CD4-positive, alpha-beta T cell treated with Interleukin-17A for 1 hour (primary cell): ENCODE measurements around the gene CACNA1G.

ENCODE experiments used
- DNase-seq: peaks from one replicate; pipeline ENCODE4 v3.0.0-alpha.2; 2020

Gene CACNA1G

GRCh38 chr17:50635732-50635981 lies 75.1 kb downstream of the CACNA1G start:
- no peak for DNase-seq

DNA sequence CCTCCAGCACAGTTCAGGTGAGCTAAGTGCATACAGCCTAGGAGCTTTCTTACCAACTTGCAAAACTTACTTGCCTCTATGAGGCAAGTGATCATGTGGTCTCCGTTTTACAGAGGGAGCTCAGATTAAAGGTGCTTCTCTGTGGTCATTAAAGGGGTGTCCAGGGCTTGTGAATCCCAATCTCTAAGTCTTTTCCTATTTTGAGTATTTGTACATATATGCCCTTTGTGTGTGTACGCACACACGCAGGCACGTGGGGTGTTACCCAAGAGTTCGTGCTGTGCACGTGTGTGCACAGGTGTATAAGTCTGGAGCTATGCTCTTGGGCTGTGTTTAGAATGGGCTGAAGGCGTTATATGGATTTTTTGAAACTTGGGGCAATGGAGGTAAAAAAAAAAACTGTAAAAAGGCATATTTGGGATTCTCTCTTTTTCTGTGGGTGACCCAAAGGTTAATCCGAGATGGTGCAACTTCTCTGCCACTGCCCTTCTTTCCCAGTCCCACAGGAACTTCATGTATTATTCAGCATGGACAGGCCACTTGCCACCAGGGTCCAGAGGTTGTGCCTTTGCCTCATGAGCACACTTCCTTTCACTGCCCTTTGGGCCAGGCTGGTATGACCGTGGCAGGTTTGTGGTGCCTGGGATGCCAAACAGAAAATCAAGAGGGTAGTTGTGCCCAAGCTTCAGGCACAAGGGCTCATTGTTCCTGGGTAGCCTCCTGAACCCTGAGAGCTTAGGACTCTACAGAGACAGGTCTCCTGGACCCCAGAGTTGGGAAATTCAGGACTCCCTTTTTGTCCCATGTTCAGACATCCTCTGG lies 75.7 kb downstream of the CACNA1G start:
- DNase-seq, result no peak

DNA sequence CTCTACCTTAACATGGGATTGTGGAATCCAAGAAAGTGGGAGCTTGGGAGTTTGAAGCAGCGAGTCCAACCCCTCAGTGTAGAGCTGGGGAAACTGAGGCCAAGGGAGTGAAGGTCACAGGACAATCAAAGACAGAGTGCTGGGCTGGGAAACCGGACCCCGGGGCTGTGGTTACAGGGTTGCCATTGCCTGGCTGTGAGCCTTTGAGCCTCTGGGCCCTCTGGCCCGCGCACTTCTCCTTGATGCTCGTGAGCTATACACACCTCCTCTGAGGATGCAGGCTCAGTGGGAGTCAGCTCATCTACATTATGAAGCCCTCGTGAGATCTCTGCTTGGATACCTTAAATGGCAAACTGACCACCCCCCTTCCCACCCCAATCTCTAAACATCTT lies 76.3 kb downstream of the CACNA1G start:
- no peak for DNase-seq

- no peak for DNase-seq
Measured at GRCh38 chr17:50637829-50638605, 77.5 kb downstream of the CACNA1G start.

DNA sequence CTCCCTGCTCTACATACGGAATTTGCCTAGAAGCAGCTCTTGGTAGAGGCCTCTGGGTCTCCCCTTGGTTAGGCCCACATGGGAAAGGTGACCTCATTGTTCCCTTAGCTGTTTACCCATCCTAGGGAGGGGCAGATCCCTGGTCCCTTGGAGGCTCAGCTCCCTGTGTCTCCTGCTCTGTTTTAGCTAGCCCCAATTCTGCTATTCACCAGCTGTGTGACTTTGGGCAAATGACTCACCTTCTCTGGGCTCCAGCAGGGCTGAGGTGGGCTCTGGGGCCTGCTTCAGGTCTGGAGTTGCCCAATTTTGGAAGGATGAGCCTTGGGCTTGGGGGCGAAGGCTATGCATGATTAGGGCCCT lies 78.1 kb downstream of the CACNA1G start:
- DNase-seq, result no peak

DNA sequence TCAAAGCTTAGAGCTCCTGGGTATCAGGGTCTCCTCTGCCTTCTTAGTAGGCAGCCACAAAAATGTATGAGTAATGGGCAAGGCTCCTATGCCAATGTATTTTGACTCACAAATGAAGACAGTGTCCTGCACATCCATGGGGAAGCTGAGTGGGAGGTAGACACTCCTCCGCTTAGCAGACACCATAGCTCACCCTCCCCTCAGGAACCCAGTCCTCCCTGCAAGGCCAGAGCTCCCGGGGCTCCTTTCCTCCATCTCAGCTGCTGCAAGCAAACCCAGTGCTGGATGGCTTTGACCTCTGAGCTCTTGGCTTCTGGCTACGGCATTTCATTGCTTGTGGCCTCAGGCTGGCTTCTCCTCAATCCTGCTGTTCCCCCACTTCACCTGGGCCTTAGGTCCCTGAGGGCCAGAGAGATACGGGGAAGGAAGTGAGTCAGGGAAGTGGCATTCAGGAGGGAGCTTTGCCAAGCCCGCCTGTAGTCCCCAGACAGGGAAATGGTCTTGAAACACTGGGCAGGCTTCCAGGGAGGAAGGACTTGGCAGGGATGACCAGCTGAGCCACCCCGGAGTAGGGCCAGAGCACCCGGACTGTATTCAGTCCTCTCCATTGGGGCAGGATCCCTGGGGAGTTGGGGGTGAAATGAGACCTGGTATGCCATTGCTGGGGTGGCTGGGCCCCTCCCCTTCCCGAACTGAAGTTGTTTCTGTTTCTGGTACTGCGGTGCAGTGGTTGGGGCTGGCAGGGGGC lies 78.6 kb downstream of the CACNA1G start:
- no peak for DNase-seq

GRCh38 chr17:50640686-50641351 lies 80.3 kb downstream of the CACNA1G start:
- no peak for DNase-seq

GRCh38 chr17:50641357-50641756 lies 80.8 kb downstream of the CACNA1G start:
- no peak for DNase-seq

DNA sequence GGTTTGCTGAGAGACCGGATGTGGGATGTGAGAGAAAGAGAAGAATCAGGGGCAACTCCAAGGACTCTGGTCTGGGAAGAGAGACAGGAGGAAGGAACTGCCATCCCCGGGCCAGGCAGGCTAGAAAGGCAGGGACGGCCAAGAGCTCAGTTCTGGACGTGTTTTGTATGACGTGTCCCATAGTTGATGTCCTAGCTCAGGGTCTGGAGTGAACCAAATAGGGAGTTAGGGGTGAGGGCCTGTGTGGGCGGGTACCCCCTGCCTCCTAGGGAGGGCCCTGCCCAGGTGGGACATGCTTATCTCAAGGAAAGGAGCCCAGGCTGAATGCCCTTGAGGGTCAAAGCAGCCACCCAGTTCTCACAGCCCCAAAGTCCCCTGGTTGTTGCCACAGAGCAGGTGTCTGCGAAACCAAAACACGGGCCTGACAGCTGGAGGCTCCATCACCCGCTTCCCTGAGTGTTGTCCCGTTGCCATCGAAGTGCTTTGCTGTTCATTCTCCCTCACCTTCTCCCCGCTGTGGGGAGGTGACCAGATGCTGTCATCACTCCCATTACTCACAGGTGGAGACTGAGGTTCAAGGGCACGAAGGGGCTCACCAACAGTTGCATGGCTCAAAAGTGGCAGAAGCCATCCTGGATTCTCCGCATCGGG lies 81.7 kb downstream of the CACNA1G start:
- no peak for DNase-seq

DNA sequence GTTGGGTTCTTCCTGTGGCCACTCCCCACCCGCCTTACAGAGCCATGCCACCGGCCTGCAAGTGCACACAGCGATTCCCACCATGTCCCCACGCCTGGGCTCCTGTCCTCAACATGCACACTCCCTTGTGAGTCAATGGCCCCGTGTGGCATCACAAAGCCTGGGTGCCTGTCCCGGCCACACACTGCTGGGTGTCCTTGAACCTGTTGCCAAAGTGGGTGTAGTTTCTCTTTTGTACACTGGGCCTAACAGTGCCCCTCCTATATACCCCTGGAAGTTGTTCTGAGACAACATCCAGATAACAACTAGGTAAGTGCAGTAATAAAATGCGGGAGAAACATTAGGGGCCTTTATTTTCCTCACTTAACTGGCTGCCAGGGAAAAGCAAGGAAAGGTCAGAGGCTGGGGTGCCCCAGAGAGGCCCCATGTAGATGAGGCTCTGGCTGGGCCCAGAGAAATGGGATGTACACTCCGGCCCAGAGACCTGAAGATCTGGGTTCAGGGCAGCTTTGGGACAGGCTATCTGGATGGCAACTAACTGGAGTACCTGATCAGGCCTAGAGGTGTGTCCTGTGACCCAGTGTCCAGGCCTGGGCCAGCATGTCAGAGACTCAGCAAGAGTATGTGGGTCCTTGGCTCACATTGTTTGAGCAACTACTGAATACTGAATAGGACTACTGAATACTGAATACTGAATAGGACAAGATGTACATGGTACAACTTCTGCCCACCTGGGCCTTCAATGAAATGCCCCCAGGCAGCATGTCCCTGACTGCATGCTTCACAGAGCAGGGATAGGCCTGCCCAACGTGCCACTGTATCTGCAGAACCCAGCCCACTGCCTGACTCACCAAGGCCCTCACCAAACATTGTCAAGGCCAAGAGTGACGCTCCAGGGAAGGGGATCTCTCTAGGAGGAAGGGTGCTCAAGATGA lies 82.5 kb downstream of the CACNA1G start:
- no peak for DNase-seq

- DNase-seq, result no peak
Measured at GRCh38 chr17:50645748-50646682, 85.5 kb downstream of the CACNA1G start.

GRCh38 chr17:50647187-50647586 lies 86.7 kb downstream of the CACNA1G start:
- no peak for DNase-seq

DNA sequence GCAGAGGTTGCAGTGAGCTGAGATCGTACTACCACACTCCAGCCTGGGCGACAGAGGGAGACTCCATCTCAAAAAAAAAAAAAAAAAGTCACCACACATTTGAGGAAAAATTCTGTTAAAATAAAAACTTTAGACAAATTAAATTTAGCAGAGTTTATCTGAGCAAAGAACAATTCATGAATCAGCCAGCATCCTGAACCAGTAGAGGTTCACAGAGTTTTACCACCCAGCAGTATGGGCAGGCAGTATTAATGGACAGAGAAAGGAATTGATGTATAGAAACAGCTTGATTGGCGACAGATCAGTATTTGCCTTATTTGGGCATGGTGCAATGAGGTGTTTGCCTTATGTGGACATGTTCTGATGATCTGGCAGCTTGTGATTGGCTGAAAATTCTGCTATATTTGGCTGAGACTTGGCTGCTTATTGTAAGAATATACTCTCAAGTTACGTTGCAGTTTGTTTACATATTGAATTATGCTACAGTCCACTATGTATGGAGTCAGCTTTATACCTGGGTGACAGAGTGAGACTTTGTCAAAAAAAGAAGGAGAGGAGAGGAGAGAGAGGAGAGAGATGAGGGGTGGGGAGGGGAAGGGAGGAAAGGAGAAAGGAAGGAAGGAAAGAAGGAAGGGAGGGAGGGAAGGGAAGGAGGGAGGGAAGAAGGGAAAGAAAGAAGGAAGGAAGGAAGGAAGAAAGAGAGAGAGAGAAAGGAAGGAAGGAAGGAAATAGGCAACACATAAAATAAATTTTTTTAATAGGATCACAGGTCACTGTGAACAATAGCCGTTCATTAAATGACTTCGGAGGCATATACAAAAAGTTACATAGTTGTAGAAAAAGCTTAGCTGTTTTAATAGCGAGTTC lies 88.8 kb downstream of the CACNA1G start:
- DNase-seq, result no peak

- DNase-seq, result no peak
Measured at GRCh38 chr17:50651661-50652060, 91.1 kb downstream of the CACNA1G start.

DNA sequence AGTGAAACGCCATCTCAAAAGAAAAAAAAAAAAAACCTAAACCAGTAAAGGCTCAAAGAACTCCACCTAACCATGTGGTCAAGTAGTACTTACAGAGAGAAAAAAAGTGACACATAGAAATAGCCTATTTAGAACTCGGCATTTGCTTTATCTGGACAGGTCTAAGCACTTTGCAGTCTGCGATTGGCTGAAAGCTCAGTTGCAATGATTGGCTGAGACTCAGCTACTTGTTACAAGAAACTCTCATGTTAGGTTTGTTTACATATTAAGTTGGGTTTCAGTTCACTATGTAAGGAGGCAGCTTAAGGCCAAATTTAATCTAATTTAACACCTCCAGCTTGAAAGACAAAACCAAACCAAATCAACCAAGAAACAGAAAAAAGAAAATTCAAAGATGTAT lies 93.2 kb downstream of the CACNA1G start:
- no peak for DNase-seq

DNA sequence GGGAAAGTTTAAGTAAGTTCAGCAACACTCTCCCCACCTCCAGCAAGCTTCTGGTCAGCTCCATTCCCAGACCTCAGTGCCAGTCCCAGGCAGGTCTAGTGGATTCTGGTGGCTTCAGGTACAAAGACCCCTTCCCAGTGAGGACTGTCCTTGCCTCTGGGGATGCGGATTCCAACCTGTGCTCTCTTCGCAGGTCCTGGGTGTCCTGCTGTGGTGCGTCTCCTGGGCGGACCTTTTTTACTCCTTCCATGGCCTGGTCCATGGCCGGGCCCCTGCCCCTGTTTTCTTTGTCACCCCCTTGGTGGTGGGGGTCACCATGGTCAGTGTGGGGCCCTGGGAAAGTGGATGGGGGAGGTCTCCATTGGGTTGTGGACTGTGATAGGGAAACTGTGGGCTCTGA lies 96.0 kb downstream of the CACNA1G start:
- DNase-seq, result no peak

DNA sequence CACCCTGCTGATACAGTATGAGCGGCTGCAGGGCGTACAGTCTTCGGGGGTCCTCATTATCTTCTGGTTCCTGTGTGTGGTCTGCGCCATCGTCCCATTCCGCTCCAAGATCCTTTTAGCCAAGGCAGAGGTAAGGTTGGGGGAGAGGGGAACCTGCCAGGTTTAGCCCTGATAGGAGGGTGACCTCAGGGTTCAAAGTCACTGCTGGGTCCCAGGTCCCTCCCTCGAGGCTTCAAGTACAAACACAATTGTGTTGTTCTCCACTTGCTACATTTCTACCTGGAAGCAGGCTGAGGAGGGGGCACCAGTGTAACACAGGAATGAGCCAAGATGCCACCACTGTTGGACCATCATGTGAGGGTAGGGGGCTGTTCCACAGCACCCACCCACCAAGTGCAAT lies 96.5 kb downstream of the CACNA1G start:
- DNase-seq, result no peak

- DNase-seq, result no peak
Measured at GRCh38 chr17:50657627-50658026, 97.1 kb downstream of the CACNA1G start.

GRCh38 chr17:50658616-50659015 lies 98.1 kb downstream of the CACNA1G start:
- DNase-seq, result no peak

GRCh38 chr17:50659179-50659578 lies 98.7 kb downstream of the CACNA1G start:
- no peak for DNase-seq
